ENCODE measurements around the gene CCDC74A.
"Not testable (repeated sequence)": the region's sequence is repeated elsewhere in the genome, so short reads cannot be mapped to it uniquely, and the experiment has no call there.

Gene CCDC74A

GRCh38 chr2:131542438-131543384 is 15.0 kb downstream of the CCDC74A start:
- Histone ChIP-seq H2BK120ac (ENCODE audit: low read depth, low read length) (no peak overlapping the region), H3K27me3 (ENCODE audit: insufficient read depth, low read length, poor library complexity) (no peaks in the 10 kb centered on the region), H3K79me2 (ENCODE audit: control insufficient read depth, insufficient read depth, low read length) (no peaks in the 10 kb centered on the region), H4K5ac (ENCODE audit: low read length) (no peak overlapping the region), H3K9ac (ENCODE audit: low read length) (no peak overlapping the region), H4K8ac (ENCODE audit: low read depth, low read length) (no peak overlapping the region), H3K23ac (ENCODE audit: low read length) (no peak overlapping the region), H3K56ac (ENCODE audit: low read length) (no peak overlapping the region), H3K18ac (ENCODE audit: low read length) (no peak overlapping the region), H3K4ac (ENCODE audit: low read depth, low read length) (no peak overlapping the region), H3K4me1 (ENCODE audit: control insufficient read depth, low read depth, low read length) (no peaks in the 10 kb centered on the region), H3K27ac (ENCODE audit: low read depth, low read length) (no peak overlapping the region), H3K36me3 (ENCODE audit: control insufficient read depth, insufficient read depth, low read length) (no peaks in the 10 kb centered on the region), H3K4me3 (ENCODE audit: low read length) (no peak overlapping the region), H2BK5ac (ENCODE audit: low read length) (no peak overlapping the region), H3K4me2 (ENCODE audit: low read length) (no peak overlapping the region), H2BK15ac (replicated peaks; ENCODE audit: low read depth) (no peak overlapping the region), H3K79me1 (ENCODE audit: low read length) (no peaks in the 10 kb centered on the region), H2AK5ac (ENCODE audit: low read length) (no peak overlapping the region)
- 100% methylated on average over 10 of the region's 24 CpGs for WGBS (ENCODE audit: extremely low coverage, insufficient coverage, low lambda C conversion rate)
- no peak for DNase-seq

- Histone ChIP-seq H3K18ac (ENCODE audit: low read length) (no peak overlapping the region), H2BK120ac (ENCODE audit: low read depth, low read length) (no peak overlapping the region), H3K4ac (ENCODE audit: low read depth, low read length) (no peak overlapping the region), H3K4me1 (ENCODE audit: control insufficient read depth, low read depth, low read length) (no peaks in the 10 kb centered on the region), H4K8ac (ENCODE audit: low read depth, low read length) (no peak overlapping the region), H3K27ac (ENCODE audit: low read depth, low read length) (no peak overlapping the region), H3K27me3 (ENCODE audit: insufficient read depth, low read length, poor library complexity) (no peaks in the 10 kb centered on the region), H3K56ac (ENCODE audit: low read length) (no peak overlapping the region), H4K5ac (ENCODE audit: low read length) (no peak overlapping the region), H2AK5ac (ENCODE audit: low read length) (no peak overlapping the region), H3K4me3 (ENCODE audit: low read length) (no peak overlapping the region), H3K9ac (ENCODE audit: low read length) (no peak overlapping the region), H2BK15ac (replicated peaks; ENCODE audit: low read depth) (no peak overlapping the region), H2BK5ac (ENCODE audit: low read length) (no peak overlapping the region), H3K79me2 (ENCODE audit: control insufficient read depth, insufficient read depth, low read length) (no peaks in the 10 kb centered on the region), H3K79me1 (ENCODE audit: low read length) (no peaks in the 10 kb centered on the region), H3K4me2 (ENCODE audit: low read length) (no peak overlapping the region), H3K23ac (ENCODE audit: low read length) (no peak overlapping the region), H3K36me3 (ENCODE audit: control insufficient read depth, insufficient read depth, low read length) (no peaks in the 10 kb centered on the region)
- WGBS (ENCODE audit: extremely low coverage, insufficient coverage, low lambda C conversion rate): no CpG with 5 or more reads among the region's 22 CpGs
- no peak for DNase-seq
Observed at GRCh38 chr2:131543385-131543891, 15.8 kb downstream of the CCDC74A start.

DNA sequence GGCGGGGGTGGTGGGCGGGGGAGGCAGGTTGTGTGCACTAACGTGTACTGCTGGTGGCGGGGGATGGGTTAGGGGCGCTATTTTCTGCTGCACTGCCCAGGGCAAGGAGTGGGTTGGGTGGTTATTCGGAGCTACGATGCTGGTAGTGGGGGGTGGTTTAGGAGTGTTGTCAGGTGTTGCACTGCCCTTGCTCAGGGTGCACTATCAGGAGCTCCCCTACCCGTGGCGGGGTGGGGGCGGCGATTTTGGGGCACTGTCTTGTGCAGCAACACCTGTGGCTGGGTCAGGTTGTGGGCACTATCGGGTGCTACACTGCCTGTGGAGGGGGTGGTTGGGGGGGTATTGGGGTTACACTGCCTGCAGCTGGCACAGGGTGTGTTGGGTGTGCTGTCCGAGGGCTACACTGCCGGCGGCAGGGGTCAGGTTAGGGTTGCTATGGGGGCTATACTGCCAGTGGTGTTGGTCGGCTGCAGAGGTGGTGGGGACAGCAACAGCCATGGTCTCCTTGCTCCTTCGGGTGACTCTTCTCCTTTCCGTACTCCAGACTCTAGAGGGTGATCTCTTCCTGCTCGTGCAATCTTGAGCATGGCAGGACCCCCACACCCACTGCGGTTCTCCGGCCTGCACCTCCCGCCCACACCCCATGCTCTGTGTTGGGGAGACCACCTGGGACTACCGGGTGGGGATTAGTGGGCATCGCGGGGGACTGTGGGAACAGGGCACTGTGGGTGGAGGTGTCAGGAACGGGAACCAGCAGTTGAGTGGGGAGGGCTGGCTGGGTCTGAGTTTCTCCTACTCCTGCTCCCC is 16.5 kb downstream of the CCDC74A start:
- not testable (repeated sequence) for H4K5ac ChIP-seq (ENCODE audit: low read length); H3K56ac ChIP-seq (ENCODE audit: low read length); H3K4ac ChIP-seq (ENCODE audit: low read depth, low read length); H3K27ac ChIP-seq (ENCODE audit: low read depth, low read length); H3K18ac ChIP-seq (ENCODE audit: low read length); H3K36me3 ChIP-seq (ENCODE audit: control insufficient read depth, insufficient read depth, low read length); H2BK120ac ChIP-seq (ENCODE audit: low read depth, low read length); H4K8ac ChIP-seq (ENCODE audit: low read depth, low read length); H3K79me2 ChIP-seq (ENCODE audit: control insufficient read depth, insufficient read depth, low read length); H3K9ac ChIP-seq (ENCODE audit: low read length); H3K4me1 ChIP-seq (ENCODE audit: control insufficient read depth, low read depth, low read length); H3K23ac ChIP-seq (ENCODE audit: low read length); H2AK5ac ChIP-seq (ENCODE audit: low read length); H3K27me3 ChIP-seq (ENCODE audit: insufficient read depth, low read length, poor library complexity); H2BK15ac ChIP-seq (replicated peaks; ENCODE audit: low read depth); H3K4me3 ChIP-seq (ENCODE audit: low read length); DNase-seq; H2BK5ac ChIP-seq (ENCODE audit: low read length); H3K4me2 ChIP-seq (ENCODE audit: low read length); H3K79me1 ChIP-seq (ENCODE audit: low read length)
- WGBS (ENCODE audit: extremely low coverage, insufficient coverage, low lambda C conversion rate): no CpG with 5 or more reads among the region's 26 CpGs

- not testable (repeated sequence) for H3K79me1 ChIP-seq (ENCODE audit: low read length); H2BK5ac ChIP-seq (ENCODE audit: low read length); H2BK120ac ChIP-seq (ENCODE audit: low read depth, low read length); H3K27me3 ChIP-seq (ENCODE audit: insufficient read depth, low read length, poor library complexity); H4K8ac ChIP-seq (ENCODE audit: low read depth, low read length); H3K4ac ChIP-seq (ENCODE audit: low read depth, low read length); H3K56ac ChIP-seq (ENCODE audit: low read length); H3K18ac ChIP-seq (ENCODE audit: low read length); H4K5ac ChIP-seq (ENCODE audit: low read length); H3K79me2 ChIP-seq (ENCODE audit: control insufficient read depth, insufficient read depth, low read length); H3K27ac ChIP-seq (ENCODE audit: low read depth, low read length); H3K4me1 ChIP-seq (ENCODE audit: control insufficient read depth, low read depth, low read length); H3K36me3 ChIP-seq (ENCODE audit: control insufficient read depth, insufficient read depth, low read length); H2AK5ac ChIP-seq (ENCODE audit: low read length); H2BK15ac ChIP-seq (replicated peaks; ENCODE audit: low read depth); DNase-seq; H3K4me3 ChIP-seq (ENCODE audit: low read length); H3K23ac ChIP-seq (ENCODE audit: low read length); H3K4me2 ChIP-seq (ENCODE audit: low read length); H3K9ac ChIP-seq (ENCODE audit: low read length)
- whole genome bisulfite sequencing (ENCODE audit: extremely low coverage, insufficient coverage, low lambda C conversion rate): no CpG with 5 or more reads among the region's 7 CpGs
Observed at GRCh38 chr2:131544813-131545165, 17.1 kb downstream of the CCDC74A start.

DNA sequence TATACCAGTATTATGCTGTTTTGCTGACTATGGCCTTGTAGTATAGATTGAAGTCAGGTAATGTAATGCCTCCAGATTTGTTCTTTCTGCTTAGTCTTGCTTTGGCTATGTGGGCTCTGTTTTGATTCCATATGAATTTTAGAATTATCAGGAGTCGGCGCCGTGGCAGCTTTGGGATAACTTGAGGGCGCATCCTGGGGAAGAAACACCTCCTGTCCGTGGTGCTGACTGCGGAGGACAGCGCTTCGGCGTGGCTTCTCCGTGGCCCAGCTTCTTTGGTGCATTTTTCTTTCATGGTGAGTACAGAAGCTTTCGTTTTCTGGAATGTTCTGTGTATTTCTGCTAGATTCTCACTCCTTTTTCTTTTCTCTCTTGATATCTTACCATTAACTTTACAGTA is 25.2 kb downstream of the CCDC74A start:
- no peak overlapping the region for H3K4me2 ChIP-seq (ENCODE audit: low read length)
- H2BK120ac ChIP-seq (ENCODE audit: low read depth, low read length): no peak overlapping the region
- H3K56ac ChIP-seq (ENCODE audit: low read length): no peak overlapping the region
- WGBS (ENCODE audit: extremely low coverage, insufficient coverage, low lambda C conversion rate): no CpG with 5 or more reads among the region's 11 CpGs
- H2BK15ac ChIP-seq (replicated peaks; ENCODE audit: low read depth): no peak overlapping the region
- H3K4ac ChIP-seq (ENCODE audit: low read depth, low read length): no peak overlapping the region
- H3K79me2 ChIP-seq (ENCODE audit: control insufficient read depth, insufficient read depth, low read length): no peaks in the 10 kb centered on the region
- no peak overlapping the region for H4K5ac ChIP-seq (ENCODE audit: low read length)
- no peak overlapping the region for H3K27ac ChIP-seq (ENCODE audit: low read depth, low read length)
- no peaks in the 10 kb centered on the region for H3K36me3 ChIP-seq (ENCODE audit: control insufficient read depth, insufficient read depth, low read length)
- no peak overlapping the region for H3K23ac ChIP-seq (ENCODE audit: low read length)
- H3K4me3 ChIP-seq (ENCODE audit: low read length): no peak overlapping the region
- no peak overlapping the region for H4K8ac ChIP-seq (ENCODE audit: low read depth, low read length)
- H3K27me3 ChIP-seq (ENCODE audit: insufficient read depth, low read length, poor library complexity): no peaks in the 10 kb centered on the region
- H3K18ac ChIP-seq (ENCODE audit: low read length): no peak overlapping the region
- no peak overlapping the region for H2AK5ac ChIP-seq (ENCODE audit: low read length)
- H3K4me1 ChIP-seq (ENCODE audit: control insufficient read depth, low read depth, low read length): no peaks in the 10 kb centered on the region
- no peaks in the 10 kb centered on the region for H3K79me1 ChIP-seq (ENCODE audit: low read length)
- H2BK5ac ChIP-seq (ENCODE audit: low read length): no peak overlapping the region
- no peak overlapping the region for H3K9ac ChIP-seq (ENCODE audit: low read length)
- no peak for DNase-seq
